ENCODE data around the gene LCE1D.

LCE1D gene

GRCh38 chr1:152811671-152812070, 15.2 kb downstream of the LCE1D start, which contains the start of gene LCE1B:
LCE1B (plus strand) TSS chr1:152811971; CDS start chr1:152812447, 476 bp downstream.
- Histone ChIP-seq H3K4me1 (ENCODE audit: control insufficient read depth, low read length) (no peaks in the 10 kb centered on the region), H3K9me3 (ENCODE audit: control insufficient read depth, insufficient read depth, low read length) (no peaks in the 10 kb centered on the region), H3K36me3 (ENCODE audit: control insufficient read depth, low read length) (no peaks in the 10 kb centered on the region), H3K79me2 (ENCODE audit: control insufficient read depth, low read length) (no peaks in the 10 kb centered on the region), H3F3A (ENCODE audit: control insufficient read depth, insufficient read depth) (no peaks in the 10 kb centered on the region), H3K27me3 (ENCODE audit: control insufficient read depth, low read length) (no peaks in the 10 kb centered on the region; the same call in 1 of the 2 replicates), H3K4me2 (ENCODE audit: low read length) (no peak within 1 kb of the TSS), H3K4me3 (ENCODE audit: low read length) (no peak within 1 kb of the TSS), H4K20me1 (ENCODE audit: control insufficient read depth, insufficient read depth, low read depth, low read length) (no peaks in the 10 kb centered on the region), H3K27ac (ENCODE audit: low read depth, low read length) (no peak within 1 kb of the TSS), H3K9me2 (replicated peaks; ENCODE audit: control insufficient read depth, low read length) (no peaks in the 10 kb centered on the region)
- TF ChIP-seq EZH2phosphoT487 (IDR thresholded peaks at IDR 0.05; ENCODE audit: borderline replicate concordance, low read length) (no peak), CTCF (IDR thresholded peaks at IDR 0.05; ENCODE audit: low read depth, low read length, poor library complexity, severe bottlenecking) (no peak)

DNA sequence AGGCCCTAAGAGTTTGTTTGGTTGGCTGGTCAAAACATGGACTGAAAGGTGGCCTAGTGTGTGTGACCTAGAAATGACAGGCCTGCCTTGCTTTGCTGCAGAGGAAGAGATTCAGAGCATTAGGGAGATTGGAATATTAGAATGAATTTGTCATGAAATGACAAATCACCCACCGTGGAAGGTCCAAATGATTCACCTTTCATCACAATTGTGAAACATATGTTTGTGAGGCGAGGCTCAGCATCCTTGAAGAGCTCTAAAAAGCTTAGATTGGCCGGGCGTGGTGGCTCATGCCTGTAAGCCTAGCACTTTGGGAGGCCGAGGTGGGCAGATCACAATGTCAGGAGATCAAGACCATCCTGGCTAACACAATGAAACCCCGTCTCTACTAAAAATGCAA, 20.8 kb downstream of the LCE1D start:
- no peaks in the 10 kb centered on the region for H3K79me2 ChIP-seq (ENCODE audit: control insufficient read depth, low read length)
- no peaks in the 10 kb centered on the region for H3K36me3 ChIP-seq (ENCODE audit: control insufficient read depth, low read length)
- peaks cover under 1% of the 10 kb centered on the region; the same call in 1 of the 2 replicates for H3K27me3 ChIP-seq (ENCODE audit: control insufficient read depth, low read length)
- TF ChIP-seq CTCF (IDR thresholded peaks at IDR 0.05; ENCODE audit: low read depth, low read length, poor library complexity, severe bottlenecking) (no peak), EZH2phosphoT487 (IDR thresholded peaks at IDR 0.05; ENCODE audit: borderline replicate concordance, low read length) (no peak)
- H3F3A ChIP-seq (ENCODE audit: control insufficient read depth, insufficient read depth): no peaks in the 10 kb centered on the region
- no peaks in the 10 kb centered on the region for H3K9me2 ChIP-seq (replicated peaks; ENCODE audit: control insufficient read depth, low read length)
- H3K4me1 ChIP-seq (ENCODE audit: control insufficient read depth, low read length): no peaks in the 10 kb centered on the region
- H3K4me3 ChIP-seq (ENCODE audit: low read length): no peak overlapping the region
- no peak overlapping the region for H3K4me2 ChIP-seq (ENCODE audit: low read length)
- H4K20me1 ChIP-seq (ENCODE audit: control insufficient read depth, insufficient read depth, low read depth, low read length): no peaks in the 10 kb centered on the region
- no peaks in the 10 kb centered on the region for H3K9me3 ChIP-seq (ENCODE audit: control insufficient read depth, insufficient read depth, low read length)
- no peak overlapping the region for H3K27ac ChIP-seq (ENCODE audit: low read depth, low read length)

GRCh38 chr1:152823294-152823693, 26.8 kb downstream of the LCE1D start:
- TF ChIP-seq EZH2phosphoT487 (IDR thresholded peaks at IDR 0.05; ENCODE audit: borderline replicate concordance, low read length): no peak
- no peak for TF ChIP-seq CTCF (IDR thresholded peaks at IDR 0.05; ENCODE audit: low read depth, low read length, poor library complexity, severe bottlenecking)
- Histone ChIP-seq H3K9me3 (ENCODE audit: control insufficient read depth, insufficient read depth, low read length) (no peaks in the 10 kb centered on the region), H3K79me2 (ENCODE audit: control insufficient read depth, low read length) (no peaks in the 10 kb centered on the region)

More at GRCh38 chr1:152823294-152823693, 26.8 kb downstream of the LCE1D start:
- Histone ChIP-seq H3K4me3 (ENCODE audit: low read length) (no peak overlapping the region), H3K9me2 (replicated peaks; ENCODE audit: control insufficient read depth, low read length) (no peaks in the 10 kb centered on the region), H3K4me1 (ENCODE audit: control insufficient read depth, low read length) (no peaks in the 10 kb centered on the region), H4K20me1 (ENCODE audit: control insufficient read depth, insufficient read depth, low read depth, low read length) (no peaks in the 10 kb centered on the region), H3K4me2 (ENCODE audit: low read length) (no peak overlapping the region), H3K27ac (ENCODE audit: low read depth, low read length) (no peak overlapping the region), H3K36me3 (ENCODE audit: control insufficient read depth, low read length) (no peaks in the 10 kb centered on the region), H3K27me3 (ENCODE audit: control insufficient read depth, low read length) (peaks cover 3% of the 10 kb centered on the region; the same call in 1 of the 2 replicates), H3F3A (ENCODE audit: control insufficient read depth, insufficient read depth) (no peaks in the 10 kb centered on the region)

Measured in DOHH2 (cell line).